Ishikawa (cell line): ENCODE results near the gene DMRTB1.

Experiments
- CEBPB ChIP-seq: IDR thresholded peaks from 2 replicates; pipeline ENCODE4 v1.6.1; 2012
- EP300 ChIP-seq: IDR thresholded peaks from 2 replicates; pipeline ENCODE4 v1.6.1; 2012; ENCODE audit warnings: borderline replicate concordance
- FOXM1 ChIP-seq: IDR thresholded peaks from 2 replicates; pipeline ENCODE4 v1.6.1; 2012; ENCODE audit warnings: low read depth, borderline replicate concordance
- NFIC ChIP-seq: IDR thresholded peaks from 2 replicates; pipeline ENCODE4 v1.6.1; 2012
- RAD21 ChIP-seq: IDR thresholded peaks from 2 replicates; pipeline ENCODE4 v1.6.1; 2012; ENCODE audit warnings: low read depth
- TAF1 ChIP-seq: IDR thresholded peaks from 2 replicates; pipeline ENCODE4 v1.6.1; 2012; ENCODE audit warnings: low read depth, mild to moderate bottlenecking
- TCF12 ChIP-seq: IDR thresholded peaks from 2 replicates; pipeline ENCODE4 v1.6.1; 2012; ENCODE audit warnings: low read depth
- YY1 ChIP-seq: IDR thresholded peaks from 2 replicates; pipeline ENCODE4 v1.6.1; 2012; ENCODE audit warnings: low read depth
- TF ChIP-seq, protein P1 (sequence below): IDR thresholded peaks from 2 replicates; pipeline ENCODE4 v1.6.1; 2012; ENCODE audit warnings: low read depth, mild to moderate bottlenecking

DNA sequence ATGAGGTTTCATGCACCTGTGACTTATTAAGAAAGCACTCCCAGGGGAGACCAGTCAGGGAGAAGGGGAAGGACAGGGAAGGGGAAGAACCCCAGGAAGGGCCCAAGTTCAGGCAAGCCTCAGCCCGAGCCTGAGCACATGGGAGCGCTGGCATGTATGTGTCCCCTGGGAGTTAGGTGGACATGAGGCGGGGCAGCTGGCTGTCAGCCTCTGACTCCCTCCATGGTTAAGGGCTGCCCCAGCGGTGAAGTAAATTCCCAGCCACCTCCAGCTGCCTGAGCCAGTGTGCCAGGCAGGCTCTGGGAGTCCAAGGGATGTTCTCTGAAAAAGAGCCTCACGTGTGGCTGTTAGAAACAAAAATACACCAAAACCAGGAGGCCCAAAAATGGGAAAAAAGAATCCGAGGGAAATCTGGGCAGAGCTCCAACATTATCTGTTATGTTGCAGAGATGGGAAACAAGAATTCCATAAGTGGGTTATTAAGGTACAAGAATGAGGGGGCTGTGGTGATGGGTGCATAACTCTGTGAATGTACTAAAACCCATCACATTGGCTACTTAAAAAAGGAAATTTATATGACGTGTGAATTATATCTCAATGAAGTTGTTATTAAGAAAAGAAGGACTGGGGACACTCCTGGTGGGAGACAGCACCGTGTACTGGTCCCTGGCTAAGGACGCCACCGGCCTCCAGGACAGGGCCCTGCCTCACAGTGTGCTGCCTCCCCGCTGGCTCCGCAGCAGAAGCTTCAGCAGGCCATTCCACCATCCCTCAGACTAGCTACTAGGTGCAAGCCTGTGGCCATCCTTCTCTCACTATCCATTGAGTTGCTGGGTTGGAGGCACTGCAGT is 18.7 kb downstream of the DMRTB1 start:
- no peak for TF ChIP-seq EP300
- TF ChIP-seq FOXM1: no peak
- TF ChIP-seq YY1: no peak
- no peak for TF ChIP-seq RAD21
- no peak for TF ChIP-seq NFIC
- no peak for TF ChIP-seq TCF12
- TF ChIP-seq, protein P1, sequence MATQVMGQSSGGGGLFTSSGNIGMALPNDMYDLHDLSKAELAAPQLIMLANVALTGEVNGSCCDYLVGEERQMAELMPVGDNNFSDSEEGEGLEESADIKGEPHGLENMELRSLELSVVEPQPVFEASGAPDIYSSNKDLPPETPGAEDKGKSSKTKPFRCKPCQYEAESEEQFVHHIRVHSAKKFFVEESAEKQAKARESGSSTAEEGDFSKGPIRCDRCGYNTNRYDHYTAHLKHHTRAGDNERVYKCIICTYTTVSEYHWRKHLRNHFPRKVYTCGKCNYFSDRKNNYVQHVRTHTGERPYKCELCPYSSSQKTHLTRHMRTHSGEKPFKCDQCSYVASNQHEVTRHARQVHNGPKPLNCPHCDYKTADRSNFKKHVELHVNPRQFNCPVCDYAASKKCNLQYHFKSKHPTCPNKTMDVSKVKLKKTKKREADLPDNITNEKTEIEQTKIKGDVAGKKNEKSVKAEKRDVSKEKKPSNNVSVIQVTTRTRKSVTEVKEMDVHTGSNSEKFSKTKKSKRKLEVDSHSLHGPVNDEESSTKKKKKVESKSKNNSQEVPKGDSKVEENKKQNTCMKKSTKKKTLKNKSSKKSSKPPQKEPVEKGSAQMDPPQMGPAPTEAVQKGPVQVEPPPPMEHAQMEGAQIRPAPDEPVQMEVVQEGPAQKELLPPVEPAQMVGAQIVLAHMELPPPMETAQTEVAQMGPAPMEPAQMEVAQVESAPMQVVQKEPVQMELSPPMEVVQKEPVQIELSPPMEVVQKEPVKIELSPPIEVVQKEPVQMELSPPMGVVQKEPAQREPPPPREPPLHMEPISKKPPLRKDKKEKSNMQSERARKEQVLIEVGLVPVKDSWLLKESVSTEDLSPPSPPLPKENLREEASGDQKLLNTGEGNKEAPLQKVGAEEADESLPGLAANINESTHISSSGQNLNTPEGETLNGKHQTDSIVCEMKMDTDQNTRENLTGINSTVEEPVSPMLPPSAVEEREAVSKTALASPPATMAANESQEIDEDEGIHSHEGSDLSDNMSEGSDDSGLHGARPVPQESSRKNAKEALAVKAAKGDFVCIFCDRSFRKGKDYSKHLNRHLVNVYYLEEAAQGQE: no peak
- no peak for TF ChIP-seq CEBPB
- no peak for TF ChIP-seq TAF1
